Spleen (tissue), 11 donors: ENCODE measurements around the gene TRIO. TPM values are rescaled to one million over a fixed set of nuclear protein-coding genes. Genes with fewer than 3 reads are reported as not detected.

Experiments used
- DNase-seq: peaks from one replicate; pipeline ENCODE4 v3.0.0-alpha.2; 2020
- H3K27ac ChIP-seq, 8 donors: fragments of 200-600 bp; sonication (generic) in 7 of 8; 1 replicate in 4 of 8; 2 replicates in 4 of 8; pipeline versions ENCODE4 v1.5.0 to v1.8.0; 2016 to 2021; ENCODE audit warnings: inconsistent platforms in 4 of 8, mild to moderate bottlenecking in 4 of 8, moderate library complexity in 1 of 8
- H3K27me3 ChIP-seq, 7 donors: fragments of 200-600 bp; sonication (generic) in 6 of 7; replicated peaks in 1 of 7; 1 replicate in 4 of 7; 2 replicates in 3 of 7; pipeline versions ENCODE4 v1.5.0 to v1.8.0; 2016 to 2021; ENCODE audit warnings: inconsistent platforms in 3 of 7, mild to moderate bottlenecking in 1 of 7
- H3K36me3 ChIP-seq, 6 donors: fragments of 200-600 bp; sonication (generic) in 5 of 6; 1 replicate in 4 of 6; 2 replicates in 2 of 6; pipeline versions ENCODE4 v1.5.0 to v1.8.0; 2016 to 2021; ENCODE audit warnings: inconsistent platforms in 2 of 6
- H3K4me1 ChIP-seq, 6 donors: fragments of 200-600 bp; sonication (generic) in 5 of 6; 1 replicate in 3 of 6; 2 replicates in 3 of 6; pipeline versions ENCODE4 v1.5.0 to v1.8.0; 2016 to 2021; ENCODE audit warnings: inconsistent platforms in 3 of 6
- H3K4me3 ChIP-seq, 8 donors: fragments of 200-600 bp; sonication (generic) in 7 of 8; 1 replicate in 4 of 8; 2 replicates in 4 of 8; pipeline versions ENCODE4 v1.5.0 to v1.8.0; 2016 to 2021; ENCODE audit warnings: inconsistent platforms in 4 of 8, mild to moderate bottlenecking in 4 of 8, moderate library complexity in 2 of 8
- H3K9me3 ChIP-seq, 8 donors: fragments of 200-600 bp; sonication (generic) in 7 of 8; 1 replicate in 4 of 8; 2 replicates in 4 of 8; pipeline versions ENCODE4 v1.5.0 to v1.8.0; 2016 to 2021; ENCODE audit warnings: inconsistent platforms in 4 of 8
- CTCF ChIP-seq, 11 experiments: fragments of 200-600 bp in 7 of 11; fragments of 450-650 bp in 4 of 11; sonication (generic) in 4 of 11; IDR thresholded peaks in 8 of 11; conservative IDR thresholded peaks in 3 of 11; 1 replicate in 7 of 11; 2 replicates in 4 of 11; pipeline versions ENCODE4 v1.4.0 to v1.8.0; 2016 to 2021; ENCODE audit warnings: antibody characterized with exemption in 11 of 11, inconsistent platforms in 4 of 11, mild to moderate bottlenecking in 1 of 11
- POLR2A ChIP-seq, 3 donors: fragments of 450-650 bp; IDR thresholded peaks; one replicate each; pipeline ENCODE4 v1.5.1; 2017; ENCODE audit warnings: antibody characterized with exemption in 3 of 3, mild to moderate bottlenecking in 1 of 3
- POLR2AphosphoS5 ChIP-seq, 3 donors: sonication (generic); formaldehyde crosslinking; IDR thresholded peaks; one replicate each; pipeline ENCODE4 v1.5.1; 2017; ENCODE audit warnings: antibody characterized with exemption in 3 of 3
- WGBS, 5 donors: extraction: QIAGEN DNeasy Blood & Tissue Kit in 3 of 5; methylation state at CpG; one replicate each; pipeline versions ENCODE4 v1.1.5 to v1.1.7; 2013 to 2018; 5-methylcytosine and 5-hydroxymethylcytosine counted together
- intact Hi-C: fragments of 100-400 bp; cut with DNase I; formaldehyde crosslinking; loops from one replicate; pipeline ENCODE4 v1.15.0; 2023; ENCODE audit warnings: low total_unique reads
- polyA plus RNA-seq, 3 donors: library from polyadenylated mRNA; stranded (reverse); fragments of 200-250 nt; gene quantifications; one replicate each; pipeline ENCODE4 v1.2.1, GENCODE V29; 2013
- total RNA-seq, 7 donors: library from RNA; depleted of rRNA in 3 of 7; stranded (reverse); fragments of >200 nt in 3 of 7; fragmentation: NEBNext Ultra II Directional in 4 of 7; extraction: Animal tissue kit (Norgen Biotek cat#: 25700) in 4 of 7; gene quantifications; one replicate each; pipeline versions ENCODE4 v1.1.0 to v1.2.1, GENCODE V29; 2016 to 2021
- donor health status: healthy with polysubstance abuse.
- donor health status: DM: no; HTN: no; CAD: no; lungs with moderate emphysema.
- donor health status: DM: no; HTN: no; CAD: no.
- donor health status: Bipolar disorder and iron deficiency.
- donor health status: healthy.
- donor health status: DM: no; HTN: no; CAD: no.
- donor health status: DM: yes; HTN: yes; CAD: no.

TRIO gene
- total and polyA plus RNA-seq, 10 donors = 21.5 to 280 (median 190) TPM

DNA sequence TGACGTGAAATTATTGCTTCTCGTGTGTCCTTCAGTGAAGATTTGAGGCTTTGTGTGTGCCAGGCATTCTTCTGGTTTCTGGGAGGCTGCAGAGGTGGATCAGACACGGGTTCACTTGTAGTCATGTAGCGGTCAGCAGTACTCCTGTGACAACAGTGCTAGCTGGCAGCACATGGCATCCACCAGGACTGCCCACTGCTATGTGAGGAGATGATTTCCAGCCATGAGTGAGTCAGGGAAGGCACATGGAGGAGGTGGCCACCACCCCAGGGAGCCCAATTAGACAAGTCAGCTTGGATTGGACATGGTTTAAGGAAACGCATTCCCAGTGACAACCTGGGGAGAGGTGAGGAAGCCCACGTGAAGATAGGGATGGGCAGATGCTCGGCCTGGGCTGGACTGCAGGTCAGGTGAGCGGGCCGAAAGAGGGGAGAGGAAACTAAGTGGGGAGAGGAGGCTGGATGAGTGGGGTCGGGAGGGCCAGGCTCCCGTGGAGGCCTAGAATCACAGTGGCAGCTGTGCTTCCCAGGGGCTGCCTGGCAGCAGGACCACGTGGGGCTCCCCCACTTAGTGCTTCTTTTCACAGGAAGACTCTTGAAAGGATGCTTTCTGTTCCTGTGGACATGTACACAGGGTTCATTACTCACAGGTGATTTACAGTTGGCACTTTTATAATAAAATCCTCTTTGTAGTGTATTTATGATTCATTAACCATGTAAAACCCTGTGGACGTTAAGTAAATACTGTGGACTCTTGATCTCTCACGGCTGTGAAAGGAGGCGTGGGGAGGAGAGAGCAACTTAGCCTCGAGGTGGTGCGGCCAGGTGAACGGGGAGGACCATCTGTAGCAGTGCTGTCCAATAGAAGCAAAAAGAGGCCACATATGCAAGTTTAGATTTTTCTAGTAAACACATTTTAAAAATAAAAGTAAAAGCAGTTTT is 358.5 kb downstream of the TRIO start:
- Histone ChIP-seq H3K9me3 (no peaks in the 10 kb centered on the region), H3K4me3 (no peak overlapping the region), H3K4me1 (peaks cover 0 to 23% (median 11%) of the 10 kb centered on the region in 6 donors), H3K27ac (no peak overlapping the region), H3K36me3 (peaks cover 2 to 100% (median 72%) of the 10 kb centered on the region in 6 donors), H3K27me3 (no peaks in the 10 kb centered on the region)
- TF ChIP-seq CTCF (IDR thresholded peaks at IDR 0.05 in 8 of 11, conservative IDR thresholded peaks at IDR 0.05 in 3 of 11) (no peak), POLR2AphosphoS5 (IDR thresholded peaks at IDR 0.05) (peak in 1 of 3 donors; percentile 6), POLR2A (IDR thresholded peaks at IDR 0.05) (no peak)
- no peak for DNase-seq
- WGBS, 5 donors = 87 to 93% (median 92%) methylated on average over 18 of the region's 18 CpGs
- intact Hi-C loops = no loop called here

- peak overlapping the region in 2 of 8 donors; percentile 67 to 76 for H3K27ac ChIP-seq
- H3K4me3 ChIP-seq = no peak overlapping the region
- no peak for DNase-seq
- intact Hi-C loops = no loop called here
- TF ChIP-seq POLR2AphosphoS5 (IDR thresholded peaks at IDR 0.05) = no peak
- no peak for TF ChIP-seq POLR2A (IDR thresholded peaks at IDR 0.05)
- TF ChIP-seq CTCF (IDR thresholded peaks at IDR 0.05 in 8 of 11, conservative IDR thresholded peaks at IDR 0.05 in 3 of 11) = no peak
- H3K27me3 ChIP-seq = no peaks in the 10 kb centered on the region
- WGBS, 5 donors = 87 to 98% (median 96%) methylated on average over 10 of the region's 10 CpGs
- H3K9me3 ChIP-seq = no peaks in the 10 kb centered on the region
- H3K4me1 ChIP-seq = peaks cover 0 to 23% (median 11%) of the 10 kb centered on the region in 6 donors
- peaks cover under 1 to 100% (median 72%) of the 10 kb centered on the region in 6 donors for H3K36me3 ChIP-seq
Observed at GRCh38 chr5:14502294-14502690, 359.1 kb downstream of the TRIO start.

DNA sequence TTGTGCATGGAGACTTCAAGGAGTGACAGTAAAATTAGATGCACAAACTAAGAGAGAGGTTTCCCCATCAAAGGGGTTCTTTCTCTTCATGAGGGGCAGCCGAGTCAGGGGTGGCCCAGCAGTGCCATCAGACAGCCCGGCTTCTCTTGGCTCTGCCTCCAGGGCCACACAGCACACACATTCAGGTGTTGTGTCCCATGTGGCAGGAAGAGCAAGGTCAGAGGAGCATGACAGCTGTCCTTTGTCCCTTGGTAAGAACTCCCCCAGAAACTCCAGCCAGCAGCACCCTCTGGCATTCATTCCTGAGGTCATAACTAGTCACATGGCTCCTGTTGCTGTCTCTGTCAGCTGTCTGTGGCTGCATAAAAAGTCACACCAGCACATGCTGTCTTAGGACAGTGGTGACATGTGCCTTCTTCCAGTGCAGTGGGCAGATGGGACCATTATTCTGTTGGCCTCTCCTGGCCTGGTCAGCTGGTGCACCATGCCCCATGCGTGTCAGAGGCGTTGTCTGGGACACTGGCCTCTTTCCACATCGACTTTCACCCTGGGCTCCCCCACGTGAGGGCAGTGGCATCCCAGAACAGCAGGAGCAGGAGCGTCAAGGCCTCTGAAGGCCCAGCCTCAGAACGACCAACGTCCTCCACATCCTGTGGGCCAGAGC is 360.0 kb downstream of the TRIO start:
- intact Hi-C loops = no loop called here
- peak overlapping the region in 1 of 8 donors; percentile 11 for H3K4me3 ChIP-seq
- H3K36me3 ChIP-seq = peaks cover 0 to 100% (median 72%) of the 10 kb centered on the region in 6 donors
- H3K27ac ChIP-seq = peak overlapping the region in 5 of 8 donors; percentile 64 to 76 (median 67)
- H3K9me3 ChIP-seq = no peaks in the 10 kb centered on the region
- peaks cover 0 to 23% (median 11%) of the 10 kb centered on the region in 6 donors for H3K4me1 ChIP-seq
- no peaks in the 10 kb centered on the region for H3K27me3 ChIP-seq
- DNase-seq = no peak
- 50 to 74% (median 60%) methylated on average over 8 to 9 of the region's 9 CpGs for WGBS, 5 donors
- peak in 2 of 11 experiments; percentile 12 to 27 for TF ChIP-seq CTCF (IDR thresholded peaks at IDR 0.05 in 8 of 11, conservative IDR thresholded peaks at IDR 0.05 in 3 of 11)
- no peak for TF ChIP-seq POLR2A (IDR thresholded peaks at IDR 0.05)
- peak in 2 of 3 donors; percentile 1 to 39 for TF ChIP-seq POLR2AphosphoS5 (IDR thresholded peaks at IDR 0.05)
